HG02943 (cell line): ENCODE measurements around the gene SYNGAP1.
"Not testable (repeated sequence)": the region's sequence is repeated elsewhere in the genome, so short reads cannot be mapped to it uniquely, and the experiment has no call there.

ENCODE experiments used
- ATAC-seq: cut with Tn5 transposase; IDR thresholded peaks from one replicate; pipeline ENCODE4 v1.9.1; 2021; ENCODE audit warnings: mild to moderate bottlenecking, low read depth, moderate library complexity; ENCODE audit not compliant: unreplicated experiment

SYNGAP1 gene

GRCh38 chr6:33419580-33420490 lies at the start of gene SYNGAP1:
Gene SYNGAP1, plus strand, starts transcription at chr6:33420065. Its CDS starts 200 bp downstream, at chr6:33420265.
- ATAC-seq: no peak

DNA sequence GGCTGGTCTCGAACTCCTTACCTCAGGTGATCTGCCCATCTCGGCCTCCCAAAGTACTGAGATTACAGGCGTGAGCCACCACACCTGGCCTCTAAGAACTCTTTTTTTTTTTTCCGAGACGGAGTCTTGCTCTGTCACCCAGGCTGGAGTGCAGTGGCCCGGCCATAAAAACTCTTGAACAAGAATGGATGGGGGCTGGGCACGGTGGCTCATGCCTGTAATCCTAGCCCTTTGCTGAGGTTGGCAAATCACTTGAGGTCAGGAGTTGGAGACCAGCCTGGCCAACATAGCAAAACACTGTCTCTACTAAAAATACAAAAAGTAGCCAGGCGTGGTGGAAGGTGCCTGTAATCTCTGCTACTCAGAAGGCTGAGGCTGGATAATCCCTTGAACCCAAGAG lies 48.0 kb upstream of the SYNGAP1 start:
- ATAC-seq: not testable (repeated sequence)

DNA sequence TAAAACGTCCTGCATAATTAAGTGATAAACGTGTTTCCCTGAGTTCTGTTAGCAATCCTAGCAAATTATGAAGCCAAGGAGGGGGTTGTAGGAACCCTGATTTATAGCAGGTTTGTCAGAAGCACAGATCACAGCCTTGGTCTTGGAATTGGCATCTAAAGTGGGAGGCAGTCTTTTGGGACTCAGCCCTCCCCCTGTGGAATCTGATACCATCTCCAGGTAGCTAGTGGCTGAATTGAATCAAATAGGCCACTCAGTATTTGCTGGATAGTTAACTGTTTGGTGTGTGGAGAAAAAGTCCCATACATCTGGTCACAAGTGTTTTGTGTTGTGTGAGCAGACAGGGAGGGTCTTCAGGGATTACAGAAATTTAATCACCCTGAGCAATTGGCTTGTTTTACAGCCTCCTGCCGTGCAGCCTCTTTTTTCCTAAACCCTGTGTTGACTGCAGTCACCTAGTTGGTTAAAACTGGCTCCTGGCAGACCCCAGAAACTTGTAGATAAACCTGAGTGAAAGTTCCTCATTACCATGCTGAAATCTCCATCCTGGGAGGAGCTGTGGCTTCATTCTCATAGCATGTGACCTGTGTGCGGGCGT lies 47.2 kb upstream of the SYNGAP1 start:
- no peak for ATAC-seq

GRCh38 chr6:33373960-33374910 lies 45.6 kb upstream of the SYNGAP1 start:
- ATAC-seq: no peak

GRCh38 chr6:33375143-33375671 lies 44.7 kb upstream of the SYNGAP1 start:
- ATAC-seq: no peak

DNA sequence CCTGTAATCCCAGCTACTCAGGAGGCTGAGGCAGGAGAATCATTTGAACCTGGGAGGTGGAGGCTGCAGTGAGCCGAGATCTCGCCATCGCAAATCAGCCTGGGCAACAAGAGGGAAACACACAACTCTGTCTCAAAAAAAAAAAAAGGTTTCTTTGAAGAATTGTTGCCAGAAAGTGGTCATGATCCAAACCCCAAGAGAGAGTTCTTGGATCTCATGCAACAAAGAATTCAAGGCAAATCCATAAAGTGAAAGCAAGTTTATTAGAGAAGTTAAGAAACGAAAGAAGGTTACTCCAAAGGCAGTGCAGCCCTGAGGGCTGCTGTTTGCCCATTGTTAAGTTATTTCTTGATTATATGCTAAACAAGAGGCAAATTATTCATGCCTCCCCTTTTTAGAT lies 42.7 kb upstream of the SYNGAP1 start:
- no peak for ATAC-seq

DNA sequence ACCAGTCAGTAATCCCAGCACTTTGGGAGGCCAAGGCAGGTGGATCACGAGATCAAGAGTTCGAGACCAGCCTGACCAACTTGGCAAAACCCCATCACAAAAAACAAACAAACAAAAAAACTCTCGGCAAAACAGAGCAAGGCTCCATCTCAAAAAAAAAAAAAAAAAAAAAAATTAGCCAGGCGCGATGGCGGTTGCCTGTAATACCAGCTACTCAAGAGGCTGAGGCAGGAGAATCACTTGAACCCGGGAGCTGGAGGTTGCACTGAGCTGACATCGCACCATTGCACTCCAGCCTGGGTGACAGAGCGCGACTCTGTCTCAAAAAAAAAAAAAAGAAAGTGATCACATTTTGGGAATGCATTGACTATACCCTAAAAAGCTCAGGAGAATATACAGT lies 40.7 kb upstream of the SYNGAP1 start:
- ATAC-seq: not testable (repeated sequence)

DNA sequence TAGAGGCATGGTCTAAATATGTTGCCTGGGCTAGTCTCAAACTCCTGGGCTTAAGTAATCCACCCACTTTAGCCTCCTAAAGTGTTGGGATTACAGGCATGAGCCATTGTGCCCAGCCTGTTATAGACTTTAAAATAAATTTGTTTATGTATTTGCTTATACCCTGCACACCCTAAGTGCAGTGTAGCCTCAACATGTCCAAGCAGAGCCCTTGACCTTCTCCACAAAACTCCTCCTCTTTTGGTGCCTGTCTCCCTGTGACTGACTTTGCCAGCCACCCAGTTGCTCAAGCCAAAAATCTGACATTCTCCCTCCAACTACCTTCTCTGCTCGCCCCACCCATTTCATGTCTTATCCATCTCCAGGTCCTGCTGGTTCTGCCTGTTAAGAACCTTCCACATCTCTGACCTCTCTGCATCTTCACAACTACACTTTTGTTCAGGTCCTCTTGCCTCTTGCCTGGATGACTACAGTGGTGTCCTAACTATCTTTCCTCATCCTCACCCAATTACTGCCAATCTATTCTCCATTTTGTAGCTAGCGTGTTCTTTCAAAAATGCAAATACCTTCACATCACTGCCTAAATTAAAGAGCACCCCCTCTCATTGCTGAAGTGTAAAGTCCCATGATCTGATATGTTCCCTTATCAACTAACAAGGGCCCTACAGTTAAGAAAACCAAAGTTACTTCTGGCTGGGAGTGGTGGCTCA lies 39.4 kb upstream of the SYNGAP1 start:
- ATAC-seq: no peak

- ATAC-seq: no peak
Measured at GRCh38 chr6:33383427-33384185, 36.3 kb upstream of the SYNGAP1 start.

GRCh38 chr6:33384581-33385020 lies 35.3 kb upstream of the SYNGAP1 start:
- ATAC-seq: no peak

GRCh38 chr6:33390173-33390572 lies 29.7 kb upstream of the SYNGAP1 start:
- ATAC-seq: no peak

- no peak for ATAC-seq
Measured at GRCh38 chr6:33390767-33391277, 29.0 kb upstream of the SYNGAP1 start.

- ATAC-seq: peak; percentile 92
Measured at GRCh38 chr6:33391278-33391921, 28.5 kb upstream of the SYNGAP1 start, which contains the start of gene KIFC1. Gene KIFC1, plus strand, starts transcription at chr6:33391823. Its CDS starts 163 bp downstream, at chr6:33391986.

- ATAC-seq: peak; percentile 15
Measured at GRCh38 chr6:33391922-33392594, 27.8 kb upstream of the SYNGAP1 start.

GRCh38 chr6:33392595-33392948 lies 27.3 kb upstream of the SYNGAP1 start:
- ATAC-seq: no peak

DNA sequence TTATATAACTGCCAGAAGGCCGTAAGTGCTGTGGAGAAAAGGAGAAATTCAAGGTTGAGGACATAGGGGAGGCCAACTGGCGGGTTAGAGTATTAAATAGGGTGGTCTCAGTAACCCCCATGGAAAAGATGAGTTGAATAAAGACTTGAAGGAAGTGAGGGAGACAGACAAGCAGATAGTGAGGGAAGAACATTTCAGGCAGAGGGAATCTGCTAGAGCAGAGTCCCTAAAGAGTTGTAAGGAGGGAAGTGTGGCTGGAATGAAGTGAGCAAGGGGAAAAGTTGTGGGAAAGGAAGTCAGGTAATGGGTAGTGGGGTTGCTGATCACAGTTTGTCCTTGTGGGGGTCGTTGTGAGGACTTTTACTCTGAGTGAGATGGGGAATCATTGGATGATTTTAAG lies 26.9 kb upstream of the SYNGAP1 start:
- ATAC-seq: no peak

GRCh38 chr6:33397541-33397940 lies 22.3 kb upstream of the SYNGAP1 start:
- ATAC-seq: no peak

DNA sequence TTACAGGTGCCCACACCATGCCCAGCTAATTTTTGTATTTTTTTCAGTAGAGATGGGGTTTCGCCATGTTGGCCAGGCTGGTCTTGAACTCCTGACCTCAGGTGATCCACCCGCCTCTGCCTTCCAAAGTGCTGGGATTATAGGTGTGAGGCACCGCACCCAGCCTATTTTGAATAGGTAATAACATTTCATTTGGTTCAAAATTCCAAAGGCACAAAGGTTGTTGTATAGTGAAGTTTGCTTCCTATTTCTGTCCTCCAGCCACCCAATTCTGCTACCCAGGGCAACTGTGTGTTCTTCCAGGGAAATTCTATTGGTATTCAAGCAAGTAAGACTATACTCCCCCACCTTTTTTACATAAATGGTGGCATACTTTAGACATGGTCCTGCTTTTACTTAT lies 21.3 kb upstream of the SYNGAP1 start:
- ATAC-seq: not testable (repeated sequence)
